ENCODE measurements around the gene MLF2.
"Not testable (repeated sequence)": the region's sequence is repeated elsewhere in the genome, so short reads cannot be mapped to it uniquely, and the experiment has no call there.

Gene MLF2

DNA sequence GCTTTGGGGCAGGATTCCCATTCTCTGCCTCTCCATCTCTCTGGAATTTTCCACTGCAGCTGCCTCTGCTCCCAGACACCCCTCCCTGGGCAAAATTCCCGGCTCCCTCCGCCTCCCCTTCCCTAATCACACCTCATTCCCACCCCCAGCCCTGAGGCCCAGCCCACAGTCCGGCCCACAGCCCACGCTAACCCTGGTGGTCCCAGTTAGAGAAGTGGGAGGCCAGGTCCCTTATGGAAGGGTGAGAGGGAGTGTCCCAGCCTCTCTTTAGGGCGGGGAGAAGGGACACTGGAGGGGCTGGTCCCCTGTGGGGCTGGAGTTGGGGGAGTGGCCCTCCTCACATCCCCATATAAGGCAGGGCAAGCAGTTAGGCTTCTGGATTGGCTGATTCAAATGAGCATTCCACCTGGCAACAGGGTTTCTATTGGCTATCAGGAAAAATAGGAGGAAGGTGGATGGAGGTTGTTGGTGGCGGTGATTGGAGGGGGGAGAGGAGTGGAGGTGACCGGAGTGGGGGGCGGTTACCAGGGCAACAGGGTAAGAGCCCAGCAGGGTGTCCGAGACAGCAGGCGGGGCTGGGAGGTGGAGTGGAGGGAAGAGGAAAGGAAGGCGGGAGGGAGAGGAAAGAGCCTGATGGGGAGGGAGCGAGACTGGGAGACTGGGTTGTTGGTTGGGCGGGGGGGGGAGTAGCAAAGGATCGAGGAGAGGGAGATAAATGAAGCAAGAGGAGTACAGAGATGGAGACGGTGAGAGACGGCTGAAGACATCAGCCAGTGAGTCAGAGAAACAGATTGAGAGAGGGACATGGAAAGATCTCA lies 11.3 kb upstream of the MLF2 start:
- peak; percentile 73 to 82 for ATAC-seq

DNA sequence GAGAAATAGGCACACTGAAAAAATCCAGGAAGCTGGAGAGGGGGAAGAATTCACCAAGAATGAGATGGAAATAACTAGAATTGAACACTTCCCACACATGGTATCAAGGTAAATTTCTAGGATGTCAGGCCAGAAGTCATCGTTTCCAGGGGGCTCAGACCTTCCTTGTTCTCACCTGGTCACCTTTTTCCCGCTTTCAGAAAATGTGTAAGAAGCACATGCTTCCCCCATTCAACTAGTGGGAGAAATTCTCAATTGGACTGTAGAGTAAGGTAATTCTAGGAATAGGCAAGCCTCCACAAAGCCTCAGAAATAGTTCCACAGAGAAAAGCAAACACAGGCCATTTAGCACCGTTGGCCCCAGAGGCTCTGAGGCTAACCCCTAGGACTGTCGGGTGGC lies 10.4 kb upstream of the MLF2 start:
- no peak for ATAC-seq

DNA sequence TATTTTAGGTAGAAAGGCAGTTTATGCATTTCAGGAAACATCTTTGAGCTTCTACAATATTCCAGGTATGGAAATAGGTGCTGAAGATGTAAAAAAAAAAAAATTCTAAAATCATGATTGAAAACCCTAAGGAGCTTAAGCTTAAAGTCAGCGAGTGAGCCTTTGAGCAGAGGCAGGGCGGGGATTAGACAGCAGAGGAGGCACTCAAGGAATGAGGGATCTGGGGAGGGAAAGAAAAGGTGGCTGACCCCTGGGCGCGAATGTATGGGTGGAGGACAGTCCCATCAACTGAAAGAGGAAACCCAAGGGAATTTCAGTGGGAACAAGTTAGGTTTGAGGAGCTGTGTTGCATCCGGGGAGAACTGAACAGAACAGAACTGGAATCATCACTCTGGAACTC lies 6.8 kb upstream of the MLF2 start:
- ATAC-seq = no peak

DNA sequence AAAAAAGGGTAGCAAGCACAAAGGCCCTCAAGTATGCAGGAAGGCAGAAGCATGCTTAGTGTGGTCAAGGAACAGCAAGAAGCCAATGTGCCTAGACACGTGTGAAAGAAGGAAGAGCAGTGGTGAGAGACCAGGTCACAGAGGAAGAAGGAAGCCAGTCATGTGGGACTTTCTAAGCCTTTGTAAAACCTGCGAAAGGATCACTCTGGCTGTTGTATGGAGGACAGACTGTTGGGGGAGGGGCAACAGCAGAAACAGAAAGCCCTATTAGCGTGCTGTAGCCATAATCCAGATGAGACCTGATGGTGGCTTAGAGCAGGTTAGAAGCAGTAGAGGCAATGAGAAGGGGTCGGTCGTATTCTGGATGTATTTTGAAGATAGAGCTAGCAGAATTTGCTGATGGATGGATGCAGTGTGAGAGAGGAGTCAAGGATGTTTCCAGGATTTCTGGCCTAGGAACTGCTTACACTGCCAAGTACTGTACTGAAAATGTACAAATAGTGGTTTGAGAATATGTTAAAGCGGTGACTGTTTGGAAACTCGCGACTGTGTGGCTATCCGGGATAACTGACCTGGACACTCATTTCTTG lies 5.7 kb upstream of the MLF2 start:
- no peak for ATAC-seq

DNA sequence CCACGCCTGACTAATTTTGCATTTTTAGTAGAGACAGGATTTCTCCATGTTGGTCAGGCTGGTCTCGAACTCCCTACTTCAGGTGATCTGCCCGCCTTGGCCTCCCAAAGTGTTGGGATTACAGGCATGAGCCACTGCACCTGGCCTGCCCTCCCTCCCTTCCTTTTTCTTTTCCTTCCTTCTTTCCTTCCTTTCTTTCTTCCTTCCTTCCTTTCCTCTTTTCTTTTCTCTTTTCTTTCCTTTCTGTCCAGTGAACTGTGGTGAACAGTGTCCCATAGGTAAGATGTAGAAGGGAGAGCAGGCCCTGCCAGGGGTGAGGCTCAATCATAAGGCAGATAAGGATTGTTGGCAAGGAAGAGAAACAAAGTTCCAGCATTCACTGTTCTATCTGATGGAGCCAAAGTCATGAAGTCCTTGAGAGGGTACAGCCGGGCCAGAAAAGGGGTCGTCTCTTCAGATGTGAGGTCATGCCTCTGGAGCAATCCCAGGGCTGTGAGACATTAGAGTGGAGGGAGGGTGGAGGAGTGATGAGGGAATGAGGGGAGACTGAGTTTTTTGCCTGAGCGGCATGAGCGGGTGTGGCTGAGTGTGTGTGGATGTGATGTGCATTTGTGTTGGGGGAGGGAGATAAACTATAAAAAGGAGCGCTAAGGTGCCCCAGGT lies 4.2 kb upstream of the MLF2 start:
- no peak for ATAC-seq

DNA sequence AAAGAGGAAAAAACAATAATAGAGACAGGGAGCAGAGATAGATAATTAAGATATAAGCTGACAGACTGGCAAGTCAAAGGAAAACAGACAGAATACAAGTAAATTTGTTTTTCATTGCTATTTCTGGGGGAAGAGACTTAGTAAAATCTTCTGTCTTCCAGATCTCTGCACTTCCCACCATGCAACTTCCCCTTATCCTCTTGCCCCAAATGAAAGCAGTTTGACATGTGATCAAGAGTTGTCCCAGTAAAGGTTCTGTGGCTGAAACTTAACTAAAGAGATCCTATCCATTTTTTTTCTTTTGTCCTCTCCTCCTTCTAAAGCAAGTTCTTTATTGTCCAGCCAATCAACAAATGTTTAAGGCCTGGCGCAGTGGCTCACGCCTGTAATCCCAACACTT lies 1.5 kb upstream of the MLF2 start:
- ATAC-seq = no peak

DNA sequence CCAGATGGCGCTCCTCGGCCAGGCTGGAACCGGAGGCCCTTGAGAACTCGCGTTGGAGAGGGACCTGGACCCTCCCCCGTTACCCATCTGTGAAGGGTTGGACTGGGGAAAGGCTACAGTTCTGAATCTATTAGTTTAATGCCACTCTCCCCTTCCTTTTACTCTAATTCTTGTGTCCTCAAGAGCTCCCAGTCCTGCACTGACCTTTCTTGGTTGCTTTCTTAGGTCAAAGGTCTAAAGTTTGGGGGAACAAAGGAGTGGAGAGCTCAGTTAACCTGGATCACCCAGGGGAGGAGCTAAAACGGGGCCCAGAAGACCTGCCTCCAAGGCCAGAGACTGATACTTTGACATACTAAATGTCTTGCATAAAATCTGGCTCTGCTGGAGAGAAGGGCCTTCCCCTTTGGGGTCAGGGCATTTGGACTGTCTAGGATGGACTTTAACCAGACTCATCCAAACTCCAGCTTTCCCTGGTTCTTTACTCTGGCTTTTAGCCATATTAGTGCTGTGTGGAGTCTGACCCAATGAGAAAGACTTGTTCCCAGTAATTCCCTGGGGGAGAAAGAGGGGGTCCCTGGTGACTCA lies 923 bp upstream of the MLF2 start:
- no peak for ATAC-seq

DNA sequence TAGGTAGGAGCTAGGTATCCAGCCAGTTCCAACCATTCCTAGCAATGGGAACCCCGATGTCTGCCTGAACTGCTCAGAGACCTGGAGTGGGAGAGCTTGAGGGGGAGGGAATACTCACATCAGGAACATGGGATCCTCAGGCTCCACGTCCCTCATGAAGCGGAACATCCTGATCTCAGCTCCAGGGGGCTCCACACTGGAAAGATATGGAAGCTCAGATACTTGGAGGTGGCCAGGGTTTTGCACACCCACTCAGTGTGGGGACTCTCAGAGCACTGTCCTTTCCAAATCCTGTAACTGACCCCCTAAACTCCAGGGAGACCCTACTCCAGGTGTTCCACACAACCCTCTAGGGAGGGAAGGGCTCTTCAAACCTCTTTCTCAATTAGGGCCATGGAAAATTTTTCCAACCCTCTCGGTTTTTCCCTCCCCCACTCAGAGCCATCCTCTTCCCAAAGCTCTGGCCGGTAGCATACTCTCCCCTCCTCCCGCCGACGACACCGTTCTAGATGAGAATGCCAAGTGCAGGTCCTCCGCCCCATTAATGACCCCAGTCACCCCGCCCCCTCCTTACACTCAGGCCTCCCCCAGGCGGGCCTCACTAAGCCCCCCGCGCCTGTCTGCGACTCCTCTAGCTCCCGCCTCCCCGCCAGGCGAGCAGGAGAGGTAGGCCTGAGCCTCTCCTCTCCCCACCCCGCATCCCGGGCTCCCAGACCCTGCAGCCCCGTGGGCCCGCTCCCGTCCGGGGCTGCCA lies 597 bp downstream of the MLF2 start:
- peak in 1 of 2 donors; percentile 1 for ATAC-seq

DNA sequence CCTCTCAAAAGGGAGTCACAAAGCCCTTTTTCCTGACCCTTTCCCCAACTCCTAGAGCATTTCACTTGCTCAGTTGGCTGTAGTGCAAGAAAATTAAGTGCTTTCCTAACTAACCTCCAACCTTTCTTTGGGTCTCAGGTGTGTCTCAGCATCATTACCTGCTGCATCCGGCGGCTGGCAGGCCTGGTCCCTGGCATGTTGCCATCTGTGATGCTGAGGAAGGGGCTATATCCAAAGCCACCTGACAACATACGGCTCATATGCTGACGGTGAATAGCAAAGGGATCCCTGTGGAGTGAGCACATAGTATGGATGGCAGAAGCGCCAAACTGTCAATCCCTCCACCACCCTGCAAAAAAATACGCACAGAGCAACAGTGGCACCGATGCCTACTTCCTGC lies 1.2 kb downstream of the MLF2 start:
- ATAC-seq = no peak

DNA sequence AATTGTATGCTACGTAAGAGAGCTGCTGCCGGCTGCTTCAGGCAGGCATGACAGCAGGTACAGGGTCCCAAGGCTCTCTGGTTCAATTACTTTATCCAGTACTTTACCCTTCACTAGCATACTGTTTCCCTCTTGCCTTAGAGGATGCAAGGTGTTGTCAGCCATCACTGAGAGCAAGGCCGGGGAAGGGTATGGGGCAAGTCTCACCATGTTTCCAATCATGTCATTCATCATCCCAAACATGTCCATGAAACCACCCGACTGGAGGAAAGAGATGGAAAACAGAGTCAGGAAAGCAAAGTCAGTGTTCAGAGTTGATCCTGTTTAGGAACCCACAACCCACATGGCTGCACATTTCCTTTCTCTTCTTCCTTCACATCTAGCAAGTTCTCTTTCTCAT lies 2.4 kb downstream of the MLF2 start:
- no peak for ATAC-seq

DNA sequence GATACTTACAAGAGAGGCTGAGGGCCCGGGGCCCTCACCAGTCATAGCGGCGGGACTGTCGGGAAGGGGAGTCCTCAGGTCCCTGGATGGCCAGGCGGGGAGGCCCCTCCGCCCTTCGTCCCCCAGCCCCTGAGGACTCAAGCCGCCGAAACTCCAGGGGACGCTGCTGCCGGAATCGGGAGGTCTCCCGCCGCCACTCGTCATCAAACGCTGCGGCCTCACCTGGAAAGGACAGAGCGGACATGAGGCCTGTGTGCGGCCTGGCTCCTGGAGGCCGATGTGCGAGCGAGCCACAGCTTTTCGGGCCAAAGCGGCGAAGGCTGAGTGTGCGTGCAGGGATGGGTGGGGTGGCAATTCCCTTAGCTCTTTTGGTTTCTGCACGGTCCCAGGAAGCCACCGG lies 4.2 kb downstream of the MLF2 start:
- no peak for ATAC-seq

DNA sequence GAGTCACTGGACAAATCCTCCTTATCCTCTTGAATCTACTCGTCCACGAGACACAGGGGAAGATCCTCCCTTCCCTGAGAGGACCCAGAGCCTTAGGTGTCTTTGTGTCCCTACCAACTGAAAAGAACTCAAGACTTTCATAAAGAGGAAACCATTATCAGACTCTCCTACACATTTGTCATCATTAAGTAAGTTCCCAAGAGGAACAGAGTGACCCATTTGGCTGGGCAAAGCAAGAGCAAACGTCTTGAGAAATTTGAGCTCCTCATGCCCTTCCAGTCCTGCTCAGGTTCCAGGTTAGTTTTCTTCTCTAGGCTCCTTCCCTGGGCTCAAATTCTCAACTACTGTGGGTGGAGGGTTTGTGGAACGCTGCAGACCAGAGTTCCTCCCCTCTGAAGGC lies 5.7 kb downstream of the MLF2 start:
- no peak for ATAC-seq

DNA sequence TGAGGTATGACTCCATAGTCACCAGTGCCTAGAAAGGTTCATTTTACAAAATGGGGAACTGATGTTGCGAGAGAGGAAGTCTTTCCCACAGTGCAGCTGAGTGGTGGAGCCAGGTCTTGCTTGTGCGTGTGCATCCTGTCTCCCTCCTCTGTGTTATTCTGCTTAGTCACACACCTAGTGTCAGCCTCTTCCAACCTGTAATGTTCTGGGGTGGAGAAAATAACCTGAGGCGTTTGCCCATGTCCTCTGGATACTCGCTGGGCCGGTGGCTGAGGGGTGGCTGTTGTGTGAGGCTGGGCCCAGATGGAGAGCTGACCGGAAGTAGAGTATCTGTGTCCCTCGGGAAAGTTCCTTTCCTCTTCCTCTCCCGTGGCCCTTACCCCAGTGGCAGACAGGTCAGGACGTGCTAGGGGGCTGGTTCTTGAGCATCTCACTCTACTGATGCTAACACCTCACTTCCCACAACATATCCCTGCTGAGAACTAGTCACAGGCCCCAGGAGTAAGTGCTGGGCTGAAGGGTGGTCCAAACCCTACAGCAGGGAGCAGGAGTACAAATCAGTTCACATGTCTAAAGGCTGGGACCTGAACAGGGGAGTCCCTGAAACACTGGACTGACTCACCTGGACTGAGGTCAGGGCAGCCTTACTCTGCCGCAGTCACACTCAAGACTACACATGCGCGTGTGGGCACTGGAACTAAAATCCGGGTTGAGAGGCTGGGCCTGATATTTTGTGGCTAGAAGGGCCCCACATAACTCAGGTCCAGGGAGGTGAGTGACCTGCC lies 7.0 kb downstream of the MLF2 start:
- ATAC-seq = peak; percentile 61 to 63

DNA sequence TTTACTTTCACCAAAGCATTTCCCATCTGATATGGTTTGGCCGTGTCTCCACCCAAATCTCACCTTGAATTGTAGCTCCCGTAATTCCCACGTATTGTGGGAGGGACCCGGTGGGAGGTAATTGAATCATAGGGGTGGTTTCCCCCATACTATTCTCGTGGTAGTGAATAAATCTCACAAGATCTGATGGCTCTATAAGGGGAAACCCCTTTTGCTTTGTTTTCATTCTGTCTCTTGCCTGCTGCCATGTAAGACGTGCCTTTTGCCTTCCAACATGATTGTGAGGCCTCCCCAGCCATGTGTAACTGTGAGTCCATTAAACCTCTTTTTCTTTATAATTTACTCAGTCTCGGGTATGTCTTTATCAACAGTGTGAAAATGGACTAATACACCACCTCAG lies 9.6 kb downstream of the MLF2 start:
- peak in 1 of 2 donors; percentile 22 for ATAC-seq

DNA sequence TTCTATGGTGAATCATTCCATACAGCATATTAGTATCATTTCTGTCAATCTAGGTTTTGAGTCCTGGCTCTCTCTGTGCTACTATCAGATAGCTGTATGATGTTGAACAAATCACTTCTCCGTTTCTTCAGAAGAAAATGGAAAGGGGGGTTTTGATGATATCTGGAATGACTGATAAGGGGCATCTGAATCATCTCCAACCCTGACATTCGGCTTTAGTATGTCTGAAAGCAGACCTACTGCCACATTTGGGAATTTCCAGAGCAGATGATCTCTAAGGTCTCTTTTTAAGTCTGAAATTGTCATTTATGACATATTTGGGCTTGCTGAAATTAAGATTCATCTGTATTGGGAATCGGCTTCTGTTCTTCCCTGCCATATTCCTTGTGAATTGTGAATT lies 10.1 kb downstream of the MLF2 start:
- ATAC-seq = peak; percentile 63 to 73

DNA sequence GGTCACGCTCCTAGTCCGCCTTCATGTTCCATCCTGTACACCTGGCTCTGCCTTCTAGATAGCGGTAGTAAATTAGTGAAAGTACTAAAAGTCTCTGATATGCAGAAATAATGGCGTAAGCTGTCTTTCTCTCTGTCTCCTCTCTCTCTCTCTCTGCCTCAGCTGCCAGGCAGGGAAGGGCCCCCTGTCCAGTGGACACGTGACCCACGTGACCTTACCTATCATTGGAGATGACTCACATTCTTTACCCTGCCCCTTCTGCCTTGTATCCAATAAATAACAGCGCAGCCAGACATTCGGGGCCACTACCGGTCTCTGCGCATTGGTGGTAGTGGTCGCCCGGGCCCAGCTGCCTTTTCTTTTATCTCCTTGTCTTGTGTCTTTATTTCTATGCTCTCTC lies 10.9 kb downstream of the MLF2 start:
- ATAC-seq = not testable (repeated sequence)

DNA sequence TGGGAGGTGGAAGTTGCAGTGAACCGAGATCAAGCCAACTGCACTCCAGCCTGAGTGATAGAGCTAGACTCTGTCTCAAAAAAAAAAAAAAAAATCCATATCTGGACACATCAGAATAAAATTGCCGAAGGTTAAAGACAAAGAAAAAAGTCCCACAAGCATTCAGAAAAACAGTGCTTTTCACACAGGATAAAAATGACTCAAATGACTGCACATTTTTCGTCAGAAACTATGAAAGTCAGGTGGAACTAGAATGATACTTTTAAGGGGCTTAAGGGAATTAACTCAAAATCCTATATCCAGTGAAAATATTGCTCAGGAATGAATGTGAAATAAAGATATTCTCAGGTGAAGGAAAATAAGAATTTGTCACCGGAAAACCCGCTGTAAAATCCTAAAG lies 16.2 kb downstream of the MLF2 start:
- ATAC-seq = no peak

DNA sequence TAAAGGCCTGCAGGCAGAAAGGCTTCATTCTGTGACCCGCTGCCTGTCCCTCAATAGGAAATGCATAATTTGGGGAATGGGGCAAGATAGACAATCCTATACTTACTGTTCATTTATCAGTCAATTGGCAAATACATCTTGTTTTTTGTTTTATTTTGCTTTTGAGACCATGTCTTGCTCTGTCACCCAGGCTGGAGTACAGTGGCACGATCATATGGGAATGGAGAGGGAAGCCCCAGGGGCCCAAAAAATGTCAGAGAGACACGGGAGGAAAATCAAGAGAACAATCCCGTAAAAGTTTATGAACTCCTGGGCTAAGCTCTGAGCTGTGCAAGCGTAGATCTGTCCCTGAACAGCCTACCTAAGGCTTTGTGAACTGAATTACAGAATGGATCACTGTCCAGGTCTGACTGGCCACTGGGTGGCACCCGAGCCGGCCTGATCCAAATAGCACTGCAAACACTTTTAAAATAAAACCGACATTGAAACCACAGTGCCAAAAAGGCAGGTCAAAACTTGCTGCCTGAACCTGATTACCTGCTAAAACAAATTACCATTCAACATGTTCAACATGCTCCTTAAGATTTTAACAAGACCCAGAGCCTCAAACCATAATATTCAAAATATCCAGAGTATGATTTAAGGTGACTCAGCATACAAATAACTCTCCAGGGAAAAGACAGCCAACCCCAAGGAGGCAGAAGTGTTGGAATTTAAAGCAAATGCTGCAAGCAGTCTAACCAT lies 17.3 kb downstream of the MLF2 start:
- ATAC-seq = peak in 1 of 2 donors; percentile 62

DNA sequence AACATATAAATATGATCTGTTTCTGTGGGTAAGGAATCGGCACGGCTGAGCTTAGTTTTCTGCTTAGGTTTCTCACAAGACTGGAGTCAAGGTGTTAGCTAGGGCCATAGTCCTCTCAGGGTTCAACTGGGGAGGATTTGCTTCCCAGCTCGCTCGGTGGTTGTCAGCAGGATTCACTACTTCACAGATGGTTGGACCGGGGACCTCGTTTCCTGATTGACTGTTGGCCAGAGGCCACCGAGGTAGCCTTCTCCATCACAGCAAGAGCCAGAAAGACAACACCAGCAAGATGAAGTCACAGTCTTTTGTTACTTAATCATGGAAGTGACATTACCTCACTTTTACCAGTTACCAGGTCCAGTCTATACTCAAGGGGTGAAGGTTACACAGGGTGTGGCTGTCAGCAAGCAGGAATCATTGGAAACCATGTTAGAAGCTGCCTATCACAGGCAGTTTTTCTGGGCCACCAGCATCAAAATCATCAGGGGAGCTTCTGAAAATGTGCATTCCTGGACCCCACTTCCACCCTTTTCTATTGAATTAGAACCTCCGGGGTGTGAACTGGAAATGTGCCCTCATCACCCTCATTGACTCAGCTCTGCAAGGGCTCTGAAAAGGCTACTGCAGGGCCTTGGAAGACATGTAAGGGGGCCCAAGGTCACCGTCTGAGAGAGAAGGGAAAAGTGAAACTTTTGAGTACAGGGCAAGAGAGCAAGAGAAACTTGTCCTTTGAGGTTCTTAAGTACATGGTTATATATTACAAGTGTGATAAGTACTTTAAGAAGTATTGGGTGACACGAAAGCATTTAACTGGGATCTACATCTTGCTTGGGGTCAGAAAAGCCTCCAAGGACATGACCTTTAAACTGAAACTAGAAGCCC lies 18.2 kb downstream of the MLF2 start:
- no peak for ATAC-seq

DNA sequence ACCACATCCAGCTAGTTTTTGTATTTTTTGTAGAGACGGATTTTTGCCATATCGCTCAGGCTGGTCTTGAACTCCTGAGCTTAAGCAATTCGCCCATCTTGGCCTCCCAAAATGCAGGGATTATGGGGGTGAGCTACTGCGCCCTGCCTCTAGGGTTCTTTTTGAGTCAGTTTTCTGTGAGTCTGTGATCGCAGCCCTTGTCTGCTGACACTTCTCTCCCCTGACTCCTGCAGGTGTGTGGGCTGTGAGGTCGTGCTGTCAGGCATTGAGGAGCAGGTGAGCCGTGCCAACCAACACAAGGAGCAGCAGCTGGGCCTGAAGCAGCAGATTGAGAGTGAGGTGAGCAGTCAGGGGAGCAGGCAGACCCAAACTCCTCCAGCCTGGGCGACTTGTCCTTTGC lies 22.8 kb downstream of the MLF2 start:
- ATAC-seq = no peak

Data from activated CD4-positive, CD25-positive, alpha-beta regulatory T cell treated with anti-CD3 and anti-CD28 coated beads, Interleukin-2, amount 50 U/mL, for 24 hours (primary cell).